ENCODE results near the gene POU2AF1.
"Not testable (repeated sequence)": the region's sequence is repeated elsewhere in the genome, so short reads cannot be mapped to it uniquely, and the experiment has no call there.

Gene POU2AF1

DNA sequence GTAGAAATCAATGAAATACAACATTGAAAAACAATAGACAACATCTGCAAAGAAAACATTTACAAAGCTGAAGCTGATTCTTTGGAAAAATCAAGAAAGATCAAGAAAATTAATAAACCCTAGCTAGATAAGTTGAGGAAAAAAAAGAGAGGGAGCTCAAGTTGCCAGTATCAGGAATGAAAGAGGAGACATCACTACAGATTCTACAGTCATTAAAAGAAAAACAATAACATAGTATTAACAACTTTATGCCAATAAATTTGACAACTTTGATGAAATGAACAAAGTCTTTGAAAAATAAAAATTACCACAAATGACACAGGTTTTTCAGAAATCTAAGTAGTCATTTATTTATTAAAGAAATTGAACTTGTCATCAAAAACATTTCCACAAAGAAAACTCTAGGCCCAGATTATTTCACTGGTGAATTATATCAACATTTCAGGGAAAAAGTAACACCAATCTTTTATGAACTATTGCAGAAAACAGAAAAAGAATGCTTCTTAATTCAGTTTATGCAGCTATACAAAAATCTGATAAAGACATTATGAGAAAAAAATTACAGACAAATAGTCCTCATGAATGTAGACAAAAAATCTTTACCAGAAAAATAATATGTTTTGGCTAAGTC is 39.2 kb downstream of the POU2AF1 start:
- DNase-seq = no peak

DNA sequence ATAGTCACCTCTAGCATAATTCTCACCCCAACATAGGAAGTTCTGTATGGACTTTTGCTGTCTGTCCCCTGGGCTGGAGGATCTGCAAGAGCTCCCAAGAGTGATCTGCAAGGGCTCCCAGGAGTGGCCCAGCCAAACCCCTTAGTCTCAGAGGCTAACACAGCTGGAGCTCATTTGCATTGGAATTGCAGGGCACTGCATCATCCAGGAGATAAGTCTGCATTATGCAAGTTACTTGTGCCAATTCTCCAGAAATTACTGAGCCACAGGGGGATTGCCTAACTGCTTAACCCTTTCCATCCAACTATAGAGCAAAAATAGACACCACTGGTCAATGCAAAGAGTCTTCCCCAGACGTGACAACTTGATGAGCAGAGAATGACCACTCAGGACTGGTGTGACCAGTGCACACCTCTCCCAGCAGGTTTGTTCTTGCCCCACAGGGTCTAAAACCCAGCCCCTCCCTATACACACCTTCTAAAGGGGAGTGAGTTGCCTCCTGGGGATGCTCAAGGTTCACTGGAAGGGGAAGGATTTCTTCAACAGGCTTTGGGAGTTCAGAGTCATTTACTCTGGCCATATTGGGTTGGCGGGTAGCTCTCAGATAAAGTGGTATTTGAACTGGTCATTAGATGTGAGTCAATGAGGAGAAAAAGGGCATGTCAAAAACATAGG is 42.4 kb downstream of the POU2AF1 start:
- no peak for DNase-seq

DNA sequence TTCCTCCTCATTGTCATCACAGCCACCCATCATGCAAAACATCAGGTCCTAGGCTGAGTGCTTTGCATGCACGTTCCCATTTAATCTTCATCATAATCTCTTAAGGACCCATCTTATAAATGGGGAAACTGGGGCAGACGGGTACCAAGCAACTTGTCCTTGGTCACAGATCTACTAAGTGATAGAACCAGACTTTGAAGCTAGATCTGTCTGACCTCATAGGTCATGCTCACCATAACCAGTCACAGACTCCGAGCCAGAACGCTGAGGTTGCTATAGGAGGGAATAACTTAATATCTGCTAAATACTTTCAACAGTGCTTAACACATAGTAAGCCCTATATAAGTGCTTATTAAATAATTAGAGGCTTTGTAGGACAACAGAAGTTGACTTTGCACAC is 43.0 kb downstream of the POU2AF1 start:
- DNase-seq = no peak

DNA sequence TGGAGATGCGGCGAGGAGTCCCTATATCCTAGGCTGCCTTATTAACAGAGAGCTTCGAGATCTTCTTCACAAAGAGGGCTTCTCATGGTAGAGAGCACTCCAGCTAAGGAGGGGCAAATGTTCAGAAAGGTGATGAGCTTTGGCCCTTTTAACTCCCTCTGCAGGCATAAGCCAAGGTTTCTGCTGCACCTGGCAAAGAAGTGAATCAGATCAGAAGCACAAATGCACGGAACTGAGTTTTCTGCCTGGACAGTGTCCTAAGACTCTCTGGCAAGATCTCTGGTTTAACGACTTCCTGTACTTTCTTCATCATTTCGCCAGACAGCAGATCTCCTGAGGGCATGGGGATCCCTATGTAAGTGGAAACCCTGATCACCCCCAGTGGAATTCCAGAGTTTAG is 43.5 kb downstream of the POU2AF1 start:
- DNase-seq = no peak

DNA sequence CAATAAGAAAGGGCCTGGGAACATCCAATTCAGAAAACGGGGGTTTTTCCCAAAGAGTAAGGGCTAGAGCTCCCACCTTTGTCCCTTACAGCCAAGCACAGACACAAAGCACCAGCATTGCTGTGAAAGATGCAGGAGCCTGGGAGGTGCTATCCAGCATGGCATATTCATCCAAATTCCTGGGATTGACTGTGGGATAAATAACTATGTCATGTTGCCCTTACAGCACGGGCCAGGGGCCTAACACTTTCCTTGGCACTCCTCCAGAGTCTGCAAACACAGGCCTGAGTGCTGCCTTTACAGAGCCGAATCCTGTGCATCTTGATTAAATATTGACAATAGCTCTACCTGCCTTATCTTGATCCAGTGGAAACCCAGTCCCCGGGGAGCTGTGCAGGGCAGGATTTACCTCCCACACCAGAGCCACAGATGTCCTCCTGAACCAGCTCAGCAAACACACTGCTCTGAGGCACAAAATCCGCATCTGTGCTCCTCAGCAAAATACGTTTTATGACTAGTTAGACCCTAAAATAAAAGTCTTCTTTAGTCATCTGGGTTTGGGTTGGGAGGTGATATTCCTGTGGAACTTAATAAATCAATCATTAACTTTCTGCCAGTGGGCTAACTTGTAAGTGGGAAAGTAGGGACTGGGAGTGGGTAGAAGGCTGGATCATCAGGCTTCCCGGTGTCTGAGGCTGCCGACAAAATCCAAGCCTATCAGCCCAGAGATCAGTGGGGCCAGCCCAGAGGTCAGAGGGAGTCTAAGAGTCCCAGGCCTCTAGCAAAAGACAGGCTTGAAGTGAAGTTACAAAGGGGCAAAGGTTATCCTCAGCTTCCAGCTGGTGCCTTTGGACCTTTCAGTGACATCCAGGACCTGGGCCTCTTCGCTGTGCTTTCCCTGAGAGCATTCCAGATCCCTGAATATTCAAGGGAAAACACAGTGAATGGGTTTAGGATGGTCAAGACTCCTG is 44.3 kb downstream of the POU2AF1 start:
- no peak for DNase-seq

DNA sequence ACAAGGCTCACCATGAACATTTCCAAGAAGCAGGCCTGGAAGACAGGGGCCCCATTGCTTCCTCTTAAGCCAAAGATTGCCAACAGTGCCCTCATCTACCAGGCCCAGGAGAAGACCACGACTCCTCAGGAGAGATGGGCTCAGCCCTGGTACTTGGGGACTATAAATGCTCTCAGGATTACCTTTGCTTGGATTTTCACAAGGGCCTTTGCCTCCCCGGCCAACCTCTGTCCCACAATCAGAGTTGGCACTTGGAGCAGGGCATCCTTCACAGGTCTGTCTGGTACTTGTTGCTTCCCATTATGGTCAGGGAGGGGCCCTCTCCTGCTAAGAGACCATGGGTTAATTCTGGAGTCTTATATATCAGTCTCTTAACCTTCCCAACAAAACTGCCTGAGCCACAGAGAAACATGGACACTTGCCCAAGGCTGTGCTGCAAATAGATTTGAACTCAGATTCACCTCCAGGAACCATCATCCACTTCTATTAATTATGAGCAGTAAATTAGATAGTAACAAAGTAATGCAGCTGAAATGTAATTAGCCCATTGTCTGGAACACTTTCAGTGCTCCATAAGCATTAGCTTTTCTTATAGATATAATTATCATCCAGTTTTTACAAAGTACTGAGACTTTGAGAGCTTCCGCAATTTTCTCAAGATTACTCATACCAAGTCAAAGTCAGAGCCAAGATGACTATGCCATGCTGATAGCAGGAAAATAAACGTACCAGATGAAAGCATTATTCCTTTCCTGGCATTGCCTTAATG is 47.2 kb downstream of the POU2AF1 start:
- DNase-seq = no peak

DNA sequence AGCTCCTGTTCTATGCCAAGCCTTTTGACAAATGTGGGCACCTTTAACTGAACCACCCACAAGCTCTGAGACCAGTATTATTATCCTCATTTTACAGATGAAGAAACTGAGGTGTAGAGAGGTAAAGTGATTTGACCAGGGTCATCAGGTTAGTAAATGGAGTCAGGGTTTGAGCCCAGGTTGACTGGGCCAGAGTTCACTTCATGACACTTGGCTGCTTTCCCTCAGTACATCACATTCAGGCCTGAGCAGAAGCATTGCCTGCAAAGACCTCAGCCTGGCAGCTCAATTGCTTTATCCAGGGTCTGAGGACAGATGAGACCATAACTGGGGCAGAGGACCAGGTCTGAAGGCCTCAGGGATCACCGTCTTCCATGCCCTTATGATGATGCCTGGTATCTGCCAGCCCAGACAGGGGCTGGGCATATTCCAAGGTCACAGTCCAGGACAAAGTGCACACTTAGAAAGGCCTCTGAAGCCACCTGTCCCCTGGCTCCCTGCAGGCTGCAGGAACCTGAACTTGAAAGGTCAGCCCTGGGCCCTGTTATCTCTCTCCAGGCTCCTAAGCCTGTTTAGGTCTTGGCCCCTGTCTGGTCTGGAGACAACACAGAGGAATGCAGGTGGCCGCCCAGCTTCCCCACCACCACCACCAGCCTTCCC is 48.7 kb downstream of the POU2AF1 start:
- no peak for DNase-seq

DNA sequence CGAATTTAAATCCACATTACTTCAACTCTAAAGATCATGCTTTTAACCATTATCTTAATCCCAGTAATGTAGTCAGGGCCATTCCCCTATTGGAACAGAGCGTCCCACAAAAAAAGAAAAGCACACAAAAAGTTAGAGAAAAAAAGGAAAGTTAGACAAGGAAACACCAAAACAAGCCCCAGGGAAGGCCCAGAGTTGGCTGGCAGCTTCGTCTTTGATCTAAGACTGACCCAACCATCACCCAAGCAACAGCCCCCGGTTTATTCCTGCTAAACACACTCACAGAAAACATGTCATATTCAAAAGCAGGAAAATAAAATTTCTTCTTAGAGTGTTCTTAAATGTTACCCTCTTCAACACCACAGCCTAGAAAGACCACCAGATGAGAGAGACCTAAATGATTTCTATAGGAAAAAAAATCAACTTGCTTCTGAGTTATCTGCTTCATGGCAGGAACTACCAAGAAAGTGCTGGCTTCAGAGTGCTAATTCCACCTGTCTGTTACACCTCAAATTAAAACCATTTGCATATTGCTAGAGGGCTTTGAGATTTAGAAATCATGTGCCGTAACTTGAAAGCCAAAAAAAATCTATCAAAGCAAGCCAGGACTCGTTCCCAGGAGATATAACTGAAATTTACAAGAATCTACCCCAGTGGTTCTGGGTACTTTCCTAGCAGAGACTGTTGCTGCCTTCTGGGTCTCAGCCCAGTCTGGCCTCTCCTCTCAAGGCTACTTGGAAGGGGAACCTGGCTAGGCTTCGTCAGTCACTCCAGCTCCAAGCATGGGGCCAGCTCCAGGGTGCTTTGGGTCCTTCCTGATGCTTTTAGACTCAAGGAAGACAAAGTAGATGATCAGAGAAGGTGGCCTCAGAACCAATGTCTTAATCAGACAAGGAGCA is 49.5 kb downstream of the POU2AF1 start:
- no peak for DNase-seq

DNA sequence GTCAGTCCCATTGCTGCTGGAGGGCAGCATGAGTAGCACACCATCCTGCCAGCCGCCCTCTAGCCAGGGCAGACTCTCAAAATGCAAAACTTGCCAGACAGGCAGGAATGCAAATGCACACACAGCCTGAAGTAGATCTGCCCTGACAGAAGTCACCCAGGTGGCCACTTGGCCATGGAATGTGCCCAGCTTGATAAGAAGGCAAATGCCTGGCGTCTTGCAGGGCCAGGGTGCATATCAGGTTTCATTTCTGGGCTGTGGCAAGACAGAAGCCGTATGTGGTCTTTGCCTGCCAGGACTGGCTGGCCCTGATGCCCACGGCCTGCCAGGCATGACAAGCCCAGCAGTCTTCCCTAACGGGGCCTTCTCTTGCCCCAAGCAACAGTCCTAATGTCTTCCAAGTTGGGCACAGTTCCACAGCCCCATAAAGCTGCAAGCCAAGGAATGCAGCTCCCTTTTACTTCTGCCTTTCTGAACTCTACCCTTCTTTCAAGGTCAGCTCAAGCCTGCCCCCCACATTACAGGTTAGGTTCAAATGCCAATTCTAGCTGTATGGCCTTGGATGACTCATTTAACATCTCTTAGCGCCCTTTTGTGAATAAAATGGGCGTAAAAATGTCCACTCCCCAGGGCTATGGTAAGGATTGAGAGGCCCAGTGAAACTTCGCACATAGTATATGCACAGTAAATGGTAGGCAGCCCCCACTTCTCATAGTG is 51.0 kb downstream of the POU2AF1 start:
- no peak for DNase-seq

DNA sequence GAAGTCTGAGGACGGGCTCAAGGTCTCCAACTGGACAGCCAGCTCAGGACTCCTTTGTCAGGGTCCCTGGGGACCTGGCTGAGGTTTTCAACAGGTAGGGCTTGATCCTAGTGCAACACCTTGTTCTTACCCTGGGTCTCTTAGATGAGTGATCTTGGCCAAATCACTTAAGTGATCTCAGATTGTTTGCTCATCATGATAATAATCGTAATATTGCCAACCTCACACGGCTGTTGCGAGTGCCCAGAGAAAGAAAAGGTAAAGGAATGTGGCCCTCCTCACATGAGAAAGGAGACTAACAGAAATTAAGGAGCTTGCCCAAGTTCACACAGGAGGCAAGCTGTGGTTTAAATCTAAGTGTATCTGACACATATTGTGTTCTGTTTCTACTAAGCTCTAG is 52.3 kb downstream of the POU2AF1 start:
- DNase-seq = no peak

DNA sequence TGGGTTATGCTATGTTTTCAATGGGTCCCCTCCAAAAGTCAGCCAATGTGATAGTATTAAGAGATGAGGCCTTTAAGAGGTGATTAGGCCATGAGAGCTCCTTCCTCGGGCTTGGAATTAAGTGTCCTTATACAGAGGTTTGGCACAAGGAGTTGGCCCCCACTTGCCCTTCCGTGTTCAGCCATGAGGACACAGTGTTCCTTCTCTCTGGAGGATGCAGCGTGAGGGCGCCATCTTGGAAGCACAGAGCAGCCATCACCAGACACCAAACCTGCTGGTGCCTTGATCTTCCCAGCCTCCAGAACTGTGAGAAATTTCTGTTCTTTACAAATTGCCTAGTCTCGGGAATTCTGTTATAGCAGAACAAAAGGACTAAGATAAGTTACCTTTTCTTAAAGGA is 53.8 kb downstream of the POU2AF1 start:
- DNase-seq = no peak

DNA sequence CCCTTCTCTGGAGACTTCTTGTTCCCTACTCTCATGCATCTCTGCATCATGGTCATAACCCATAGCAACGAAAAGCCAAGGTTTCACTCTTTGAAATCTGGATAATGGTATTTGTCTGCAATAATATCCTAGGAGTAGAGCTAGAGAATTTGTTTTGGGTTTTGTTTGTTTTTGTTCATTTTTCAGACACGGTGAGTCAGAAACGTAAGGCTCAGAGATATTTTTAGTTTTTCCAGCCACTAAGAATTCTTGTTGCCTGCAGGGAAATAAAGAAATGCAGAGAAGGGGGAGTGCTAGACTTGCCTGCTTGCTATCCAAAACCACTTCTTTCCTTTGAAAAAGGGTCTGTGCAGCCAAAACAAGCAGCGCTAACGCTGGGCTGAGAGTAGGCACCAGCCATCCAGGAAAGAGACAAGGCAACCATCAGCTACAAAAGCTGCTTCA is 54.8 kb downstream of the POU2AF1 start:
- DNase-seq = no peak

DNA sequence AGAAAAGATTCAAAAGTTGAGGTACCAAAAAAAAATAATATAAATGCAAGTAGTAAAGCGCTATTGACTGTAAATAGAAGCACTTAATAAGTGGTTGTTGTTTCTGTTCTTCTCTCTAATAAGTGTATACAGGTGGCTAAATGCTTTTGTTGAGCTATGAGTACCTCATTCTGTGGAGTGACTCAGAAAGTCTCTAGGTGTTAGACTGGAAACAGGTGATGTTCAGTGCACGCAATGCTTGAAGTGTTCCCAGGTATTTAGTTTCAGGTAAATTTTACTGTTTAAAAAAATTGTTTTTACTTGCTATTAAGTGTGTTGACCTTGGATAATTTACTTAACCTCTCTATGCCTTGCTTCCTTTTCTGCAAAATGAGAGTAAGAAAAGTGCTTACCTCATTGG is 56.5 kb downstream of the POU2AF1 start:
- DNase-seq = no peak

DNA sequence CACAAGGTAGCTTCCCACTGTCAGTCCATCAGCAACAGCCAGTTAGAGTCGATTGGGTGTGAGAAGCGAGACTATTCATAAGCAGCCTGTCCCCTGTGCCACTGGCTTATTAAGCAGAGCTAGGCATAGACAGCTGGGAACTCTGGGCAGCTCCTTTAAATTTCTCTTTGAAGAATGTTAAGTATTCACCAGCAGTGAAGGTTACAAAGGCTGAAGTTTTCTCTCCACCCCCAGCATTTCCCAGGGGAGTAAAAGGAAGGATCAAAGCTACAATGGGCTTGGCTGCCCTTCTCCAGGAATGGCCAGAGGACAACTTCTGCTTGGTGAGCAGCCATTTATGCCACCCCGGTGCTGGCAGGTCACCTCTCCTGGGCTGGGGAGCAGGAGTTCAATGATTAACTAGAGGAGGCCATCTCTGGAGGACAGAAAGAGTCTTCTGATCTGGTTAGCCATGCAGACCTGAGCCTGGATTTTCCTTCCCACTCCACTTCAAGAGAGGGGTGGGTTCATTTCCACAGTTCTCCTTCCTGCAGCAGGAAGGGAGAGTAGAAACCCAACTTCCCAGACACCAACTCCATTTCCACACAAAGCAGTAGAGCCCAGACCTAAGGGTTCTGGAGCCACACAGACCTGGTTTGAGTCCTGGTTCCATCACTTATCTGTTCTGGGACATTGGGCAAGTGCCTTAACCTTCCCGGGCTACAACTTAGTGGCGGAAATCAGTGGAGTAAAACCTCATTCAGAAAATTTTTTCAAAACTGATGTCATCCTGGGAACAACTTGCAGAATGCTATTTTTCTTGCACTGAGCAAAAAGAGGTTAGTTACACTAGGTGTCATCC is 58.1 kb downstream of the POU2AF1 start:
- DNase-seq = no peak

DNA sequence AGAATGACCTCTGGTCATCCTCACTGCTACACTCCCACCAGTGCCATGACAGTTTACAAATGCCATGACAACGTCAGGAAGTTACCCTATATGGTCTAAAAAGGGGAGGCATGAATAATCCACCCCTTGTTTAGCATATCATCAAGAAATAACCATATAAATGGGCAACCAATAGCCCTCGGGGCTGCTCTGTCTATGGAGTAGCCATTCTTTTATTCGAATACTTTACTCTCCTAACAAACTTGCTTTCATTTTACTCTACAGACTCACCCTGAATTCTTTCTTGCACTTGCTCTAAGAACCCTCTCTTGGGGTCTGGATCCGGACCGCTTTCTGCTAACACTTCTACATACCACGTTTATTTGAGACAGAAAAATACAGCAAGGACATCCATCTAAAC is 58.9 kb downstream of the POU2AF1 start:
- not testable (repeated sequence) for DNase-seq

DNA sequence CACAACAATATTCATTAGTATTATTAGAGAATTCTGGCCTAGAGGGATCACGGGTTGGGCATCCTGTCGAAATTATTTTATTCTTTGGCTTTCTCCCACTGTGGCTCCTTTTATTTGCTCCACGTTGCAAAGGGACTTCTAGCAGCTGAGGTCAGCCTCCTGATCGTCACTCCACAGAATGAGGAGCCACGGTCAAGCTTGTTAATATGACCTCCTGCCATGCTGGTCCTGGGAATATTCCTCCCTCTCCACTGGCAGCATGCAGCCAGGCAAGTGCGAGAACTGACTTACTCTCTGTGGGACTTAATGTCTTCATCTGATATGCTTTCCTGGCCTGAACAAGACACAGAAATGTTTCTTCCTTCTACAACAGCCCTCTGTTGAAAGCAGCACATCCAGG is 59.8 kb downstream of the POU2AF1 start:
- no peak for DNase-seq

DNA sequence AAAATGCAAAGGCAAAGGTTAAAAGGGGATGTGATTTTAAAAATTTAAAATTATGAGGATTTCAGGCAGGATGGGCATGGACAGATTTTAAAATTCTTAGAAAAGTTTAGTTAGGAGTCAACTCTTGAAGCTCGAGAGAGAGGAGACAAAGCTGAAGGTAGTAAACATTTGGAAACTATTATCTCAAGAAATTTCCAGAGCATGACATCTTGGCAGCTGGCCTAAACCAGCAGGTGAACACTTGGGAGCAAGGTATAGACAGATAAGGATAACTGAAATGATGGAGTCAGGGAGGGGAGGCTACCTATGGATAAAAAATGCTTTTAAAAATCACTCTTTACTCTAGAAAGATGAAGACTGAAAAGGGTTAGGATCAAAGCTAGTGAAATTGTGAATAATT is 67.0 kb downstream of the POU2AF1 start:
- DNase-seq = no peak

DNA sequence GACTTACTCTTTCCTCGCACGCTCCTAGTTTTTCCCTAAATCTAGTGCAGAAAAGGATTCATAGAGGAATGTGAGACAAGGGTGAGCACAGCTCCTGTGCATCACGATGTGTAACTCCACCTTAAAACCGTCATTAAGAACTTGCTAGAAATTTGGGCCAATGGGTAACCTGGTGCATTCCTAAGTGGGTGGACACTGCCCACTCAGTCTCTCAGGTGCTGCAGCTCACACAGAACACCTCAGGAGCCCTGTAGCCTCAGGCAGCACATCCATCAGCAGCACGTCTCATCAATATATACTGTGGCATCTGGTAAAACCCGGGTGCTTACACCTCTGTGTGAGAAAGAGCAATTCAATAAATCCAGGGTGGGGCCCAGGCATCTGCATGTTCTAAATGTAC is 68.4 kb downstream of the POU2AF1 start:
- no peak for DNase-seq

DNA sequence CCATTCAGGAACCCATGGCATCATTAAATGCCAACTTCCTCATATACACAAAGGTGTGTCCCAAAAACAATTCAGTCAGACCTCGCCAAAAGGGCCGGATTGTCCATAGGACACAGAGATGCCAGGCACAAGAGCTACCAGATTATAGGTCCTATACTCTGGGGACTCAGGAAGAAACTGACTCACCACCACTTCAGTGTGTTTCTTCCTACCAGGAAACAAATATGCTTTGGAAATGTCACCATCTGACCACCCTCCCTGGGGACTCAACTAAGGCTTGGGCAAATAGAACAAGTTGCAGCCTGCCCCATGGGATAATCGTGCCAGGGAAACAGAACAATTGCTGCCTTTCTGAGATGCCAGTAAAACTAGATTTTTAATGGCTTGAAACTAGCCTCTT is 69.0 kb downstream of the POU2AF1 start:
- no peak for DNase-seq

All from activated naive CD4-positive, alpha-beta T cell (primary cell).